Measurements from ENCODE around the gene ZC2HC1B.
A peak's percentile ranks its signal among the peaks of the same experiment; 100 is the strongest.
"Not testable (repeated sequence)": the region's sequence is repeated elsewhere in the genome, so short reads cannot be mapped to it uniquely, and the experiment has no call there.

ZC2HC1B gene

DNA sequence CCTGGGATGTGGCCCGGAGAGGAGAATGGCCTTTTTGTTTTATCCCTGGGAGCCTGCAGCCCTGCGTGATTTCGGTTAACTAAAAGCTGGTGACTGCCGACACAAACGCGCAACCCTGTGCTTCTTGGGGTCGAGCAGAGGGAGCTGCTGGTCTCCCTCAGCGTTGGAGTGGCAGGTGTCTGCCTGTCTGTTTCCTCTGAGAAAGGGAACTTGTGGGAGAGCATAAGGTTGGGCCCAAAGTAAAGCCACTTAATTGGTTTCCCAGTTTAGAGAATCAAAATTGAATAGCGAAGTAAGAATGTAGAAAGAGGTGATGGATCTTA lies 20.6 kb upstream of the ZC2HC1B start:
- peak overlapping the region; percentile 95 for H2AFZ ChIP-seq (ENCODE audit: low read length)
- H3K4me1 ChIP-seq (ENCODE audit: control insufficient read depth in 2 of 2, insufficient read depth in 1 of 2, low read depth in 1 of 2, low read length in 2 of 2): peaks cover 4% of the 10 kb centered on the region in 2 donors
- no peak overlapping the region for H3K4ac ChIP-seq (ENCODE audit: low read length)
- no peak overlapping the region for H2BK5ac ChIP-seq (ENCODE audit: low read length)
- peaks cover 4% of the 10 kb centered on the region for H3K79me1 ChIP-seq (ENCODE audit: low read depth, low read length)
- WGBS, 2 donors (ENCODE audit: extremely low coverage in 2 of 2, insufficient read length in 2 of 2, insufficient replicate concordance in 1 of 2): no CpG with 5 or more reads among the region's 9 CpGs
- no peak overlapping the region for H4K91ac ChIP-seq (ENCODE audit: low read depth, low read length, poor library complexity)
- H2BK120ac ChIP-seq (ENCODE audit: low read depth, low read length): peak overlapping the region; percentile 4
- no peak overlapping the region for H3K27ac ChIP-seq (replicated peaks; ENCODE audit: low read length)
- peak overlapping the region; percentile 65 for H3K4me2 ChIP-seq (ENCODE audit: insufficient read depth, low read length, poor library complexity, severe bottlenecking)
- peak overlapping the region; percentile 94 for H3K9ac ChIP-seq (ENCODE audit: low read depth, low read length, poor library complexity)
- no peaks in the 10 kb centered on the region for H3K27me3 ChIP-seq (ENCODE audit: control insufficient read depth in 3 of 3, insufficient read depth in 3 of 3, low read depth in 1 of 3, low read length in 3 of 3)
- no peak overlapping the region for H4K8ac ChIP-seq (ENCODE audit: low read depth, low read length)
- H3K9me3 ChIP-seq (replicated peaks in 1 of 2; ENCODE audit: control insufficient read depth in 2 of 2, insufficient read depth in 1 of 2, low read depth in 1 of 2, low read length in 2 of 2): peaks cover 4 to 8% of the 10 kb centered on the region in 2 donors
- peak overlapping the region; percentile 15 for H2AK5ac ChIP-seq (ENCODE audit: low read depth, low read length)
- H3K18ac ChIP-seq (ENCODE audit: low read length): peak overlapping the region; percentile 99
- H3K36me3 ChIP-seq (replicated peaks in 1 of 2; ENCODE audit: control insufficient read depth in 2 of 2, insufficient read depth in 2 of 2, low read length in 2 of 2): peaks cover 18 to 44% of the 10 kb centered on the region in 2 donors
- DNase-seq (ENCODE audit: low spot score): no peak
- H3K14ac ChIP-seq (ENCODE audit: low read length): no peak overlapping the region
- no peak overlapping the region for H2BK12ac ChIP-seq (ENCODE audit: low read length)
- H3K23ac ChIP-seq (ENCODE audit: low read depth, low read length, poor library complexity): no peak overlapping the region
- peak overlapping the region; percentile 32 for H2BK15ac ChIP-seq (ENCODE audit: low read length)
- peak overlapping the region; percentile 96 to 99 for H3K4me3 ChIP-seq (ENCODE audit: low read length in 2 of 2)

DNA sequence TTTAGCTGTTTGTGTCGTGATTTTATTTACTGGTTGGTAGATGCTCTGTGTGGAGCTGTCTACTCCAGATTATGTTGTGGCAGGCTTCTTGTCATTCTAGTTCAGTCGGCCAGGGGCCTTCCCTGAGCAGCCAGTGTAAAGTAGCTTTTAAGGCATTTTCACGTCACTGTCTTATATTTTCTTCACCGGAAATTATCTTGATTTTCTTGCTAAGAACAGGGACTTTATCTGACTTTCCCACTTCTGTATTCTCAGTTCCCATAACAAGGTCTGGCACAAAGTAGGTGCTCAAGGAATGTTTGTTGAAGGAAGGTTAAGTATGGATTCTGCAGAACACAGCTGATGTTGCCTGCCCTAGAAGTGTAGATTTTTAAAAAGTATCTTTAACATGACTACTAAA lies 20.3 kb upstream of the ZC2HC1B start:
- no peak overlapping the region for H4K8ac ChIP-seq (ENCODE audit: low read depth, low read length)
- no peak overlapping the region for H3K4ac ChIP-seq (ENCODE audit: low read length)
- H3K4me1 ChIP-seq (ENCODE audit: control insufficient read depth in 2 of 2, insufficient read depth in 1 of 2, low read depth in 1 of 2, low read length in 2 of 2): peaks cover 4% of the 10 kb centered on the region in 2 donors
- H3K14ac ChIP-seq (ENCODE audit: low read length): no peak overlapping the region
- H4K91ac ChIP-seq (ENCODE audit: low read depth, low read length, poor library complexity): no peak overlapping the region
- H2BK5ac ChIP-seq (ENCODE audit: low read length): no peak overlapping the region
- H2AK5ac ChIP-seq (ENCODE audit: low read depth, low read length): no peak overlapping the region
- no peaks in the 10 kb centered on the region for H3K27me3 ChIP-seq (ENCODE audit: control insufficient read depth in 3 of 3, insufficient read depth in 3 of 3, low read depth in 1 of 3, low read length in 3 of 3)
- no peak overlapping the region for H3K9ac ChIP-seq (ENCODE audit: low read depth, low read length, poor library complexity)
- no peak overlapping the region for H2BK120ac ChIP-seq (ENCODE audit: low read depth, low read length)
- DNase-seq (ENCODE audit: low spot score): no peak
- peak overlapping the region; percentile 65 for H3K4me2 ChIP-seq (ENCODE audit: insufficient read depth, low read length, poor library complexity, severe bottlenecking)
- no peak overlapping the region for H3K23ac ChIP-seq (ENCODE audit: low read depth, low read length, poor library complexity)
- peaks cover 20 to 48% of the 10 kb centered on the region in 2 donors for H3K36me3 ChIP-seq (replicated peaks in 1 of 2; ENCODE audit: control insufficient read depth in 2 of 2, insufficient read depth in 2 of 2, low read length in 2 of 2)
- no peak overlapping the region for H2BK12ac ChIP-seq (ENCODE audit: low read length)
- peaks cover 4 to 8% of the 10 kb centered on the region in 2 donors for H3K9me3 ChIP-seq (replicated peaks in 1 of 2; ENCODE audit: control insufficient read depth in 2 of 2, insufficient read depth in 1 of 2, low read depth in 1 of 2, low read length in 2 of 2)
- H3K18ac ChIP-seq (ENCODE audit: low read length): no peak overlapping the region
- no peak overlapping the region for H3K27ac ChIP-seq (replicated peaks; ENCODE audit: low read length)
- no peak overlapping the region for H2BK15ac ChIP-seq (ENCODE audit: low read length)
- no peak overlapping the region for H2AFZ ChIP-seq (ENCODE audit: low read length)
- H3K4me3 ChIP-seq (ENCODE audit: low read length in 2 of 2): peak overlapping the region; percentile 96 to 99
- peaks cover 4% of the 10 kb centered on the region for H3K79me1 ChIP-seq (ENCODE audit: low read depth, low read length)
- WGBS, 2 donors (ENCODE audit: extremely low coverage in 2 of 2, insufficient read length in 2 of 2, insufficient replicate concordance in 1 of 2): no CpG with 5 or more reads among the region's 4 CpGs

DNA sequence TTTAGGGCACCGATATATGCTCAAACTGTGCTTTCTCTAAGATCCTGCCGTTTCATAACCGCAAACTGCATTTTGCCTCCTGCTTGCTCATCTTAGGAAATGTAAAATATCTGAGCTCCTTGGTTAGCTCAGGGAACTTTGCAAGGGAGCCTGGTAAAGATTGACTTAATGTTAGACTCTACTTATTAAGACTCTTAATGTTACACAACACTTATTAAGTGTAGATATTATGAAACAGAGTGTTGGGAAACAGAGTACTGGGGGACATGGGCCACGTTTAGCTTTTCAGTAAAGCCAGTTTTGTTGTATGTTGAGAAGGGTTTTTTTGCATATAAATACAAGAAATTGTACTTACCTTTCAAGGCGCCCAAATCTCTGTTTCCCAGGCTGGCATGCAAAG lies 19.2 kb upstream of the ZC2HC1B start:
- Histone ChIP-seq H2AK5ac (ENCODE audit: low read depth, low read length) (no peak overlapping the region), H3K27me3 (ENCODE audit: control insufficient read depth in 3 of 3, insufficient read depth in 3 of 3, low read depth in 1 of 3, low read length in 3 of 3) (no peaks in the 10 kb centered on the region), H2BK15ac (ENCODE audit: low read length) (no peak overlapping the region), H2BK5ac (ENCODE audit: low read length) (no peak overlapping the region), H3K18ac (ENCODE audit: low read length) (no peak overlapping the region), H3K27ac (replicated peaks; ENCODE audit: low read length) (no peak overlapping the region), H3K4me1 (ENCODE audit: control insufficient read depth in 2 of 2, insufficient read depth in 1 of 2, low read depth in 1 of 2, low read length in 2 of 2) (peaks cover 4% of the 10 kb centered on the region in 2 donors), H3K9me3 (replicated peaks in 1 of 2; ENCODE audit: control insufficient read depth in 2 of 2, insufficient read depth in 1 of 2, low read depth in 1 of 2, low read length in 2 of 2) (peaks cover 4 to 8% of the 10 kb centered on the region in 2 donors), H3K14ac (ENCODE audit: low read length) (no peak overlapping the region), H2BK12ac (ENCODE audit: low read length) (no peak overlapping the region), H3K9ac (ENCODE audit: low read depth, low read length, poor library complexity) (no peak overlapping the region), H4K8ac (ENCODE audit: low read depth, low read length) (no peak overlapping the region), H3K4ac (ENCODE audit: low read length) (no peak overlapping the region), H2BK120ac (ENCODE audit: low read depth, low read length) (no peak overlapping the region), H3K36me3 (replicated peaks in 1 of 2; ENCODE audit: control insufficient read depth in 2 of 2, insufficient read depth in 2 of 2, low read length in 2 of 2) (peaks cover 24 to 58% of the 10 kb centered on the region in 2 donors), H3K23ac (ENCODE audit: low read depth, low read length, poor library complexity) (no peak overlapping the region), H3K4me3 (ENCODE audit: low read length in 2 of 2) (no peak overlapping the region), H2AFZ (ENCODE audit: low read length) (no peak overlapping the region), H3K79me1 (ENCODE audit: low read depth, low read length) (peaks cover 4% of the 10 kb centered on the region), H3K4me2 (ENCODE audit: insufficient read depth, low read length, poor library complexity, severe bottlenecking) (no peak overlapping the region), H4K91ac (ENCODE audit: low read depth, low read length, poor library complexity) (no peak overlapping the region)
- WGBS, 2 donors (ENCODE audit: extremely low coverage in 2 of 2, insufficient read length in 2 of 2, insufficient replicate concordance in 1 of 2): no CpG with 5 or more reads among the region's 5 CpGs
- DNase-seq (ENCODE audit: low spot score): no peak

DNA sequence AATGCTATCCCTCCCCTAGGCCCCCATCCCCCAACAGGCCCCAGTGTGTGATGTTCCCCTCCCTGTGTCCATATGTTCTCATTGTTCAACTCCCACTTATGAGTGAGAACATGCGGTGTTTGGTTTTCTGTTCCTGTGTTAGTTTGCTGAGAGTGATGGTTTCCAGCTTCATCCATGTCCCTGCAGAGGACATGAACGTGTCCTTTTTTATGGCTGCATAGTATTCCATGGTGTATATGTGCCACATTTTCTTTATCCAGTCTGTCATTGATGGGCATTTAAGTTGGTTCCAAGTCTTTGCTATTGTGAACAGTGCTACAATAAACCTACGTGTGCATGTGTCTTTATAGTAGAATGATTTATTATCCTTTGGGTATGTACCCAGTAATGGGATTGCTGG lies 12.6 kb upstream of the ZC2HC1B start:
- H2BK15ac ChIP-seq (ENCODE audit: low read length); H3K4me2 ChIP-seq (ENCODE audit: insufficient read depth, low read length, poor library complexity, severe bottlenecking); H3K14ac ChIP-seq (ENCODE audit: low read length); H4K8ac ChIP-seq (ENCODE audit: low read depth, low read length); H3K18ac ChIP-seq (ENCODE audit: low read length); H3K23ac ChIP-seq (ENCODE audit: low read depth, low read length, poor library complexity); H2AK5ac ChIP-seq (ENCODE audit: low read depth, low read length); DNase-seq (ENCODE audit: low spot score); H2AFZ ChIP-seq (ENCODE audit: low read length); H2BK12ac ChIP-seq (ENCODE audit: low read length); H4K91ac ChIP-seq (ENCODE audit: low read depth, low read length, poor library complexity); H3K9ac ChIP-seq (ENCODE audit: low read depth, low read length, poor library complexity); H3K27me3 ChIP-seq (ENCODE audit: control insufficient read depth in 3 of 3, insufficient read depth in 3 of 3, low read depth in 1 of 3, low read length in 3 of 3); H3K4me1 ChIP-seq (ENCODE audit: control insufficient read depth in 2 of 2, insufficient read depth in 1 of 2, low read depth in 1 of 2, low read length in 2 of 2); H3K27ac ChIP-seq (replicated peaks; ENCODE audit: low read length); H3K4ac ChIP-seq (ENCODE audit: low read length); H2BK5ac ChIP-seq (ENCODE audit: low read length); H2BK120ac ChIP-seq (ENCODE audit: low read depth, low read length); H3K79me1 ChIP-seq (ENCODE audit: low read depth, low read length); H3K4me3 ChIP-seq (ENCODE audit: low read length in 2 of 2): not testable (repeated sequence)
- Histone ChIP-seq H3K36me3 (replicated peaks in 1 of 2; ENCODE audit: control insufficient read depth in 2 of 2, insufficient read depth in 2 of 2, low read length in 2 of 2) (peaks cover 23 to 83% of the 10 kb centered on the region in 2 donors), H3K9me3 (replicated peaks in 1 of 2; ENCODE audit: control insufficient read depth in 2 of 2, insufficient read depth in 1 of 2, low read depth in 1 of 2, low read length in 2 of 2) (peaks cover 0 to 30% of the 10 kb centered on the region in 2 donors)
- no CpG with 5 or more reads among the region's 3 CpGs for WGBS, 2 donors (ENCODE audit: extremely low coverage in 2 of 2, insufficient read length in 2 of 2, insufficient replicate concordance in 1 of 2)
